ENCODE data around the gene GABBR2. TPM values are rescaled to one million over a fixed set of nuclear protein-coding genes. Genes with fewer than 3 reads are reported as not detected.

GABBR2 gene
- total RNA-seq, 2 experiments from 2014 or later = not detected

DNA sequence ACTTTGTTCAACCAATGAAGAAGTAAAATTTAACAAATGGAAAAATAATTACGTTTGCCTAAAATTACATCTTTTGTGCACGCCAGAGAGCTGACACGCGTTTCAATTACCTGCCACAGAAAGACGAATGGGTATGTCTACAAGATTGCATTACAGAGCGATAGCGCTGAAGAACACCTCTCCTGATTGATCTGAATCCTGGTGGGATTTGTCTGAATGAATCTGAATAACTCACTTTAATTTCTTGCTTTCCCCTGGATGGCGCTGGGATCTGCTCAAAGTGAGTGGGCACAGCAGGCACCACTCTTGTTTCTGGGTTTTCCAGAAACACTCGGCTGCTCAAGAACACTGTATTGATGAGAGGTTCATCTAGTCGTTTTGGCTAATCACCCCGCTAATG is 304.5 kb downstream of the GABBR2 start:
- Histone ChIP-seq H4K20me1 (ENCODE audit: insufficient read depth, low read length) (no peaks in the 10 kb centered on the region), H3K79me2 (ENCODE audit: insufficient read depth, low read depth, low read length) (no peaks in the 10 kb centered on the region), H2AFZ (ENCODE audit: low read length) (no peak overlapping the region), H3K36me3 (ENCODE audit: insufficient read depth, low read length) (no peaks in the 10 kb centered on the region), H3K4me2 (ENCODE audit: low read length) (no peak overlapping the region), H3K9me2 (ENCODE audit: insufficient read depth, low read length) (no peaks in the 10 kb centered on the region), H3K4me3 (ENCODE audit: low read depth, low read length, poor library complexity, severe bottlenecking) (no peak overlapping the region), H3K27ac (ENCODE audit: low read depth, low read length, poor library complexity, severe bottlenecking) (no peak overlapping the region), H3K9me3 (ENCODE audit: low read length) (no peaks in the 10 kb centered on the region), H3K4me1 (ENCODE audit: insufficient read depth, low read length, poor library complexity, severe bottlenecking) (no peaks in the 10 kb centered on the region)
- CTCF ChIA-PET (ENCODE audit: unreplicated experiment) = no interaction called here
- POLR2A ChIA-PET = no interaction called here
- intact Hi-C loops (cut with micrococcal nuclease; ENCODE audit: unreplicated experiment) = no loop called here
- no peak for DNase-seq (ENCODE audit: low spot score)
- TF ChIP-seq, protein P1, sequence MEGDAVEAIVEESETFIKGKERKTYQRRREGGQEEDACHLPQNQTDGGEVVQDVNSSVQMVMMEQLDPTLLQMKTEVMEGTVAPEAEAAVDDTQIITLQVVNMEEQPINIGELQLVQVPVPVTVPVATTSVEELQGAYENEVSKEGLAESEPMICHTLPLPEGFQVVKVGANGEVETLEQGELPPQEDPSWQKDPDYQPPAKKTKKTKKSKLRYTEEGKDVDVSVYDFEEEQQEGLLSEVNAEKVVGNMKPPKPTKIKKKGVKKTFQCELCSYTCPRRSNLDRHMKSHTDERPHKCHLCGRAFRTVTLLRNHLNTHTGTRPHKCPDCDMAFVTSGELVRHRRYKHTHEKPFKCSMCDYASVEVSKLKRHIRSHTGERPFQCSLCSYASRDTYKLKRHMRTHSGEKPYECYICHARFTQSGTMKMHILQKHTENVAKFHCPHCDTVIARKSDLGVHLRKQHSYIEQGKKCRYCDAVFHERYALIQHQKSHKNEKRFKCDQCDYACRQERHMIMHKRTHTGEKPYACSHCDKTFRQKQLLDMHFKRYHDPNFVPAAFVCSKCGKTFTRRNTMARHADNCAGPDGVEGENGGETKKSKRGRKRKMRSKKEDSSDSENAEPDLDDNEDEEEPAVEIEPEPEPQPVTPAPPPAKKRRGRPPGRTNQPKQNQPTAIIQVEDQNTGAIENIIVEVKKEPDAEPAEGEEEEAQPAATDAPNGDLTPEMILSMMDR (conservative IDR thresholded peaks at IDR 0.05; ENCODE audit: low read length) = no peak
- no peak for TF ChIP-seq EZH2phosphoT487 (IDR thresholded peaks at IDR 0.05; ENCODE audit: borderline replicate concordance, low read depth, low read length)
- no TSS peak for BruUV-seq (replicated peaks)

- BruUV-seq (replicated peaks) = no TSS peak
- H3K4me1 ChIP-seq (ENCODE audit: insufficient read depth, low read length, poor library complexity, severe bottlenecking) = no peaks in the 10 kb centered on the region
- CTCF ChIA-PET (ENCODE audit: unreplicated experiment) = no interaction called here
- H3K79me2 ChIP-seq (ENCODE audit: insufficient read depth, low read depth, low read length) = no peaks in the 10 kb centered on the region
- H3K36me3 ChIP-seq (ENCODE audit: insufficient read depth, low read length) = no peaks in the 10 kb centered on the region
- H3K4me2 ChIP-seq (ENCODE audit: low read length) = no peak overlapping the region
- DNase-seq (ENCODE audit: low spot score) = no peak
- H3K4me3 ChIP-seq (ENCODE audit: low read depth, low read length, poor library complexity, severe bottlenecking) = no peak overlapping the region
- intact Hi-C loops (cut with micrococcal nuclease; ENCODE audit: unreplicated experiment) = no loop called here
- no peaks in the 10 kb centered on the region for H3K9me3 ChIP-seq (ENCODE audit: low read length)
- POLR2A ChIA-PET = no interaction called here
- H3K27ac ChIP-seq (ENCODE audit: low read depth, low read length, poor library complexity, severe bottlenecking) = no peak overlapping the region
- TF ChIP-seq, protein P1 (conservative IDR thresholded peaks at IDR 0.05; ENCODE audit: low read length) = no peak
- TF ChIP-seq EZH2phosphoT487 (IDR thresholded peaks at IDR 0.05; ENCODE audit: borderline replicate concordance, low read depth, low read length) = no peak
- H2AFZ ChIP-seq (ENCODE audit: low read length) = no peak overlapping the region
- no peaks in the 10 kb centered on the region for H4K20me1 ChIP-seq (ENCODE audit: insufficient read depth, low read length)
- no peaks in the 10 kb centered on the region for H3K9me2 ChIP-seq (ENCODE audit: insufficient read depth, low read length)
Observed at GRCh38 chr9:98403715-98404114, 305.0 kb downstream of the GABBR2 start.

GRCh38 chr9:98402019-98402840 is 306.5 kb downstream of the GABBR2 start:
- Histone ChIP-seq H3K79me2 (ENCODE audit: insufficient read depth, low read depth, low read length) (no peaks in the 10 kb centered on the region), H2AFZ (ENCODE audit: low read length) (no peak overlapping the region), H3K4me2 (ENCODE audit: low read length) (no peak overlapping the region), H3K4me1 (ENCODE audit: insufficient read depth, low read length, poor library complexity, severe bottlenecking) (no peaks in the 10 kb centered on the region), H3K27ac (ENCODE audit: low read depth, low read length, poor library complexity, severe bottlenecking) (no peak overlapping the region), H3K9me3 (ENCODE audit: low read length) (no peaks in the 10 kb centered on the region), H3K36me3 (ENCODE audit: insufficient read depth, low read length) (no peaks in the 10 kb centered on the region), H3K9me2 (ENCODE audit: insufficient read depth, low read length) (no peaks in the 10 kb centered on the region), H3K4me3 (ENCODE audit: low read depth, low read length, poor library complexity, severe bottlenecking) (no peak overlapping the region), H4K20me1 (ENCODE audit: insufficient read depth, low read length) (no peaks in the 10 kb centered on the region)
- POLR2A ChIA-PET = no interaction called here
- DNase-seq (ENCODE audit: low spot score) = no peak
- CTCF ChIA-PET (ENCODE audit: unreplicated experiment) = no interaction called here
- intact Hi-C loops (cut with micrococcal nuclease; ENCODE audit: unreplicated experiment) = no loop called here
- TF ChIP-seq, protein P1 (conservative IDR thresholded peaks at IDR 0.05; ENCODE audit: low read length) = no peak
- TF ChIP-seq EZH2phosphoT487 (IDR thresholded peaks at IDR 0.05; ENCODE audit: borderline replicate concordance, low read depth, low read length) = no peak
- BruUV-seq (replicated peaks) = no TSS peak
